ENCODE measurements around the gene TMEM94. TPM values are rescaled to one million over a fixed set of nuclear protein-coding genes. Genes with fewer than 3 reads are reported as not detected.

The TMEM94 gene
- total RNA-seq, 2 donors from 2014 or later = 57.1 to 83.4 TPM

DNA sequence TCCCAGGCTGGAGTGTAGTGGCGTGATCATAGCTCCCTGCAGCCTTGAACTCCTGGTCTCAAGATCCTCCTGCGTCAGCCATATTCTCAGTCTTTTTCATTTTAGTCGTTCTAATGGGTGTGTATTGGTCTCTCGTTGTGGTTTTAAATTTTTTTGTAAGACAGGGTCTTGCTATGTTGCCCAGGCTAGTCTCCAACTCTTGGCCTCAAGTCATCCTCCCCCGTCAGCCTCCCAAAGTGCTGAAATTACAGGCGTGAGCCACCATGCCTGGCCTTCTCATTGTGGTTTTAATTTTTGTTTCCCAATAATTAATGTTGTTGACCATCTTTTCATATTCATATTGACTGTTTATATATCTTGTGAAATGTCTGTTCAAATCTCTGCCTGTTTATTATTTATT is 8.6 kb downstream of the TMEM94 start:
- ATAC-seq (ENCODE audit: insufficient number of reproducible peaks, low FRiP score, low read depth) = no peak
- TF ChIP-seq CTCF (IDR thresholded peaks at IDR 0.05) = no peak

GRCh38 chr17:75468291-75468754 is 11.9 kb downstream of the TMEM94 start:
- Histone ChIP-seq H3K27me3 (replicated peaks; ENCODE audit: insufficient read depth) (no peaks in the 10 kb centered on the region), H3K4me3 (peak overlapping the region; percentile 2), H3K9me3 (no peaks in the 10 kb centered on the region), H3K36me3 (peaks cover 7% of the 10 kb centered on the region), H3K27ac (peak overlapping the region; percentile 47 to 86), H3K4me1 (ENCODE audit: control insufficient read depth in 1 of 2, low read depth in 2 of 2) (peaks cover 0 to 25% of the 10 kb centered on the region in 2 donors)
- DNase-seq (ENCODE audit: low spot score) (no peak), ATAC-seq (ENCODE audit: insufficient number of reproducible peaks, low FRiP score, low read depth) (peak; percentile 57)
- TF ChIP-seq CTCF (IDR thresholded peaks at IDR 0.05) = no peak

More for the DNA sequence above, 8.6 kb downstream of the TMEM94 start:
- no peak for DNase-seq (ENCODE audit: low spot score)
- Histone ChIP-seq H3K36me3 (no peaks in the 10 kb centered on the region), H3K9me3 (no peaks in the 10 kb centered on the region), H3K27ac (no peak overlapping the region), H3K4me3 (no peak overlapping the region), H3K27me3 (replicated peaks; ENCODE audit: insufficient read depth) (no peaks in the 10 kb centered on the region), H3K4me1 (ENCODE audit: control insufficient read depth in 1 of 2, low read depth in 2 of 2) (peaks cover 3 to 30% of the 10 kb centered on the region in 2 donors)

DNA sequence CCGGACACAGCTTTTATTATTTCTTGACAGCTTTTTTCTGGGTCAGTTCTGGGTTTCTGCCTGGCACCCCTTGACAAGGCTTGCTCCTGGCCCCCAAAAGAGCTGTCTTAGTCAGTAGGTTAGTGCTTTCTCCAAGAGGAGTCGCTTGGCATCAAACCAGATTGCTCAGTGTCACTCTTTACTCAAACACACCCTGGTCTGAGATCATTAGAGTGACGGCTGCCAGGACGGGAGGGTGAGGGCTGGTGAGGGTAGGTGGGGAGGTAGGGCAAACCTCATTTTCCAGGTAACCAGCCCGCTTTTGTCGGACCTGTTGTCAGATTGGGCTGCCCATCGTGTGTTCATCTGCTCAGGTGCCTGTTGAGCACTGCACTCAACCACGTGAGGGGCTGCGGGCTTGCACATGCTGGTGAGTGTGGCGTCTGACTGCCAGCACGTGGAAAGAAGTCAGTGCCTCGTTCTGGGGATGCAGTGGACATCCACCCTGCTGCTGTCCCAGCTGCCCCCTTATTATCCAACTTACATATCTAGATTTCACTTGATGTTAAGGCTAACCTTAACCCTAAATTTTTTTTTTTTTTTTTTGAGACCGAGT is 12.4 kb downstream of the TMEM94 start:
- ATAC-seq (ENCODE audit: insufficient number of reproducible peaks, low FRiP score, low read depth) = no peak
- no peak for TF ChIP-seq CTCF (IDR thresholded peaks at IDR 0.05)
- peak overlapping the region; percentile 47 to 86 for H3K27ac ChIP-seq
- no peak overlapping the region for H3K4me3 ChIP-seq
- peaks cover 0 to 19% of the 10 kb centered on the region in 2 donors for H3K4me1 ChIP-seq (ENCODE audit: control insufficient read depth in 1 of 2, low read depth in 2 of 2)
- no peaks in the 10 kb centered on the region for H3K27me3 ChIP-seq (replicated peaks; ENCODE audit: insufficient read depth)
- H3K9me3 ChIP-seq = no peaks in the 10 kb centered on the region
- peaks cover 9% of the 10 kb centered on the region for H3K36me3 ChIP-seq
- DNase-seq (ENCODE audit: low spot score) = no peak

DNA sequence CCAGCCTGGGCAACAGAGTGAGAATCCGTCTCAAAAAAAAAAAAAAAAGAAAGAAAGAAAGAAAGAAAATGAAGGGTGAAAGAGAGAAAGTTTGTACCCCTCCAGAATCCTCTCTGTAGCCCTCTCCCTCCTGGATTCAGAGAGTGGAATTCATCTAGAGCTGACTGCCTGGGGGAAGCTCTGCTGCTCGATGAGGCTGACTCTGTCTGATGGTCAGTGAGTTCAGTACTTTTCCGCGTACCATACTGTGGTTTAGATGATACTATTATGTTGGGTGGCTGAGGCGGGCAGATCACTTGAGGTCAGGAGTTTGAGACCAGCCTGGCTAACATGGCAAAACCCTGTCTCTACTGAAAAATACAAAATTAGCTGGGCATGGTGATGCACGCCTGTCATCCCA is 14.8 kb downstream of the TMEM94 start:
- no peak for DNase-seq (ENCODE audit: low spot score)
- H3K4me1 ChIP-seq (ENCODE audit: control insufficient read depth in 1 of 2, low read depth in 2 of 2) = peaks cover 8 to 35% of the 10 kb centered on the region in 2 donors
- ATAC-seq (ENCODE audit: insufficient number of reproducible peaks, low FRiP score, low read depth) = no peak
- H3K4me3 ChIP-seq = no peak overlapping the region
- H3K27ac ChIP-seq = no peak overlapping the region
- peaks cover 9% of the 10 kb centered on the region for H3K36me3 ChIP-seq
- no peaks in the 10 kb centered on the region for H3K27me3 ChIP-seq (replicated peaks; ENCODE audit: insufficient read depth)
- H3K9me3 ChIP-seq = no peaks in the 10 kb centered on the region
- TF ChIP-seq CTCF (IDR thresholded peaks at IDR 0.05) = no peak

GRCh38 chr17:75472119-75472518 is 15.7 kb downstream of the TMEM94 start:
- H3K4me3 ChIP-seq = no peak overlapping the region
- H3K27me3 ChIP-seq (replicated peaks; ENCODE audit: insufficient read depth) = no peaks in the 10 kb centered on the region
- ATAC-seq (ENCODE audit: insufficient number of reproducible peaks, low FRiP score, low read depth) (no peak), DNase-seq (ENCODE audit: low spot score) (no peak)
- no peak for TF ChIP-seq CTCF (IDR thresholded peaks at IDR 0.05)
- no peaks in the 10 kb centered on the region for H3K9me3 ChIP-seq
- H3K27ac ChIP-seq = no peak overlapping the region
- peaks cover 16 to 45% of the 10 kb centered on the region in 2 donors for H3K4me1 ChIP-seq (ENCODE audit: control insufficient read depth in 1 of 2, low read depth in 2 of 2)
- peaks cover 9% of the 10 kb centered on the region for H3K36me3 ChIP-seq
